Esophagus muscularis mucosa (tissue), 4 donors: ENCODE results near the gene GFAP.

Experiments
- CTCF ChIP-seq, 3 experiments: fragments of 200-600 bp in 2 of 3; fragments of 450-650 bp in 1 of 3; sonication (generic) in 2 of 3; IDR thresholded peaks; one replicate each; pipeline ENCODE4 v1.5.1; 2017 to 2019; ENCODE audit warnings: antibody characterized with exemption in 3 of 3, mild to moderate bottlenecking in 2 of 3, moderate library complexity in 1 of 3
- EP300 ChIP-seq: sonication (generic); formaldehyde crosslinking; IDR thresholded peaks from one replicate; pipeline ENCODE4 v1.6.1; 2017; ENCODE audit warnings: antibody characterized with exemption
- POLR2A ChIP-seq: fragments of 450-650 bp; IDR thresholded peaks from one replicate; pipeline ENCODE4 v1.6.1; 2017; ENCODE audit warnings: antibody characterized with exemption, moderate library complexity, mild to moderate bottlenecking, low read depth

- no peak for TF ChIP-seq POLR2A
- TF ChIP-seq CTCF (IDR thresholded peaks at IDR 0.05): no peak
- no peak for TF ChIP-seq EP300
These were observed 26.3 kb downstream of the GFAP start for GRCh38 chr17:44889003-44889402.
